GM12878 (cell line): ENCODE results near the gene TMEM223. TPM values are rescaled to one million over a fixed set of nuclear protein-coding genes. Genes with fewer than 3 reads are reported as not detected.

Experiments
- BACH1 ChIP-seq: fragments of 450-650 bp; IDR thresholded peaks from 2 replicates; pipeline ENCODE4 v1.6.1; 2017; ENCODE audit warnings: mild to moderate bottlenecking, borderline replicate concordance
- BMI1 ChIP-seq: fragments of 450-650 bp; IDR thresholded peaks from 2 replicates; pipeline ENCODE4 v1.6.1; 2016; ENCODE audit warnings: mild to moderate bottlenecking, moderate library complexity, borderline replicate concordance
- CBFB ChIP-seq: IDR thresholded peaks from 2 replicates; pipeline ENCODE4 v1.6.1; 2016; ENCODE audit warnings: antibody characterized with exemption, low read depth
- DPF2 ChIP-seq: fragments of 450-650 bp; IDR thresholded peaks from 2 replicates; pipeline ENCODE4 v1.6.1; 2017; ENCODE audit warnings: mild to moderate bottlenecking
- HDAC6 ChIP-seq: fragments of 200-600 bp; sonication (generic); IDR thresholded peaks from one replicate; pipeline ENCODE4 v1.8.0; 2017; ENCODE audit warnings: antibody characterized with exemption; ENCODE audit not compliant: unreplicated experiment
- IKZF1 ChIP-seq: fragments of 450-650 bp; conservative IDR thresholded peaks from 2 replicates; pipeline ENCODE4 v1.6.1; 2017; ENCODE audit warnings: antibody characterized with exemption, mild to moderate bottlenecking
- IKZF2 ChIP-seq, 2 experiments: fragments of 450-650 bp; IDR thresholded peaks; 2 replicates each; pipeline ENCODE4 v1.6.1; 2017; ENCODE audit warnings: mild to moderate bottlenecking in 2 of 2, moderate library complexity in 2 of 2
- MTA3 ChIP-seq: IDR thresholded peaks from 2 replicates; pipeline ENCODE4 v1.6.1; 2012; ENCODE audit warnings: low read length, inconsistent platforms, borderline replicate concordance
- NKRF ChIP-seq: fragments of 450-650 bp; conservative IDR thresholded peaks from 2 replicates; pipeline ENCODE4 v1.6.1; 2017; ENCODE audit warnings: mild to moderate bottlenecking, moderate library complexity
- NR2C1 ChIP-seq: fragments of 450-650 bp; IDR thresholded peaks from 2 replicates; pipeline ENCODE4 v1.6.1; 2017; ENCODE audit warnings: antibody characterized with exemption, mild to moderate bottlenecking, moderate library complexity
- REST ChIP-seq: IDR thresholded peaks from 2 replicates; pipeline ENCODE4 v1.6.1; 2012; ENCODE audit warnings: mild to moderate bottlenecking, low read depth, low read length
- SRF ChIP-seq, 2 experiments: IDR thresholded peaks; 2 replicates each; pipeline ENCODE4 v1.6.1; 2011; ENCODE audit warnings: low read depth in 2 of 2, low read length in 2 of 2, mild to moderate bottlenecking in 1 of 2, moderate library complexity in 1 of 2
- STAT3 ChIP-seq: IDR thresholded peaks from 2 replicates; pipeline ENCODE4 v1.6.1; 2011; ENCODE audit warnings: low read depth, low read length, improper control_type of control experiment
- TBL1XR1 ChIP-seq: IDR thresholded peaks from 2 replicates; pipeline ENCODE4 v1.6.1; 2012; ENCODE audit warnings: low read depth, low read length, improper control_type of control experiment
- WRNIP1 ChIP-seq: IDR thresholded peaks from 2 replicates; pipeline ENCODE4 v1.6.1; 2011; ENCODE audit warnings: low read depth, low read length, improper control_type of control experiment, borderline replicate concordance
- ZNF622 ChIP-seq: fragments of 450-650 bp; IDR thresholded peaks from 2 replicates; pipeline ENCODE4 v1.6.1; 2017; ENCODE audit warnings: mild to moderate bottlenecking, inconsistent platforms
- polyA plus RNA-seq, 11 experiments: library from polyadenylated mRNA; depleted of rRNA in 4 of 11; unstranded in 6 of 11; stranded (reverse) in 5 of 11; fragments of >200 nt; fragmentation: Nextera tagmentation in 4 of 11; fragmentation: Illumina TruSeq in 1 of 11; extraction: Ambion mirVana in 4 of 11; extraction: Trizol in 1 of 11; gene quantifications; 1 replicate in 1 of 11; 2 replicates in 10 of 11; pipeline versions ENCODE4 v1.2.1 to v1.2.3, GENCODE V29; 2011 to 2016; ENCODE audit warnings: inconsistent platforms in 2 of 11, missing spikeins in 2 of 11, low read depth in 1 of 11
- total RNA-seq, 4 experiments: library from RNA; depleted of rRNA in 3 of 4; stranded (reverse); fragments of >200 nt in 3 of 4; fragmentation: Illumina TruSeq in 1 of 4; extraction: Trizol in 1 of 4; gene quantifications; 2 replicates each; pipeline versions ENCODE4 v1.2.1 to v1.2.3, GENCODE V29; 2013 to 2021
- TF ChIP-seq, protein P1 (sequence below), 3 experiments: IDR thresholded peaks in 2 of 3; conservative IDR thresholded peaks in 1 of 3; 2 replicates each; pipeline ENCODE4 v1.5.1; 2011; ENCODE audit warnings: low read depth in 3 of 3, low read length in 3 of 3, mild to moderate bottlenecking in 3 of 3, control low read depth in 2 of 3, moderate library complexity in 2 of 3, inconsistent platforms in 1 of 3, mixed read lengths in 1 of 3; ENCODE audit not compliant: control insufficient read depth in 2 of 3, insufficient read depth in 1 of 3; ENCODE audit errors: extremely low read depth in 1 of 3
- TF ChIP-seq, protein P2 (sequence below): IDR thresholded peaks from 2 replicates; pipeline ENCODE4 v1.6.1; 2011; ENCODE audit warnings: mild to moderate bottlenecking, low read depth, low read length, moderate library complexity; ENCODE audit not compliant: insufficient replicate concordance
- TF ChIP-seq, protein P3 (sequence below): IDR thresholded peaks from 2 replicates; pipeline ENCODE4 v1.6.1; 2012; ENCODE audit warnings: low read depth, low read length, improper control_type of control experiment

Gene TMEM223
- total and polyA plus RNA-seq, 10 of the 15 experiments (the other 5 are each of a cell fraction or from before 2014, with no cell fraction given): 5.3 to 33.2 (median 14.0) TPM

- TF ChIP-seq, protein P1, sequence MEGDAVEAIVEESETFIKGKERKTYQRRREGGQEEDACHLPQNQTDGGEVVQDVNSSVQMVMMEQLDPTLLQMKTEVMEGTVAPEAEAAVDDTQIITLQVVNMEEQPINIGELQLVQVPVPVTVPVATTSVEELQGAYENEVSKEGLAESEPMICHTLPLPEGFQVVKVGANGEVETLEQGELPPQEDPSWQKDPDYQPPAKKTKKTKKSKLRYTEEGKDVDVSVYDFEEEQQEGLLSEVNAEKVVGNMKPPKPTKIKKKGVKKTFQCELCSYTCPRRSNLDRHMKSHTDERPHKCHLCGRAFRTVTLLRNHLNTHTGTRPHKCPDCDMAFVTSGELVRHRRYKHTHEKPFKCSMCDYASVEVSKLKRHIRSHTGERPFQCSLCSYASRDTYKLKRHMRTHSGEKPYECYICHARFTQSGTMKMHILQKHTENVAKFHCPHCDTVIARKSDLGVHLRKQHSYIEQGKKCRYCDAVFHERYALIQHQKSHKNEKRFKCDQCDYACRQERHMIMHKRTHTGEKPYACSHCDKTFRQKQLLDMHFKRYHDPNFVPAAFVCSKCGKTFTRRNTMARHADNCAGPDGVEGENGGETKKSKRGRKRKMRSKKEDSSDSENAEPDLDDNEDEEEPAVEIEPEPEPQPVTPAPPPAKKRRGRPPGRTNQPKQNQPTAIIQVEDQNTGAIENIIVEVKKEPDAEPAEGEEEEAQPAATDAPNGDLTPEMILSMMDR (IDR thresholded peaks at IDR 0.05 in 2 of 3, conservative IDR thresholded peaks at IDR 0.05 in 1 of 3; ENCODE audit: control insufficient read depth in 2 of 3, extremely low read depth in 1 of 3, insufficient read depth in 1 of 3, low read depth in 3 of 3, low read length in 3 of 3): no peak
- TF ChIP-seq CBFB (0 out of 2 replicates have a peak, but pooled peaks have one; percentile 59), NKRF (peak; percentile 99), HDAC6 (no peak), WRNIP1 (0 out of 2 replicates have a peak, but pooled peaks have one; percentile 7), NR2C1 (peak; percentile 44; the same call in 1 of the 2 replicates), ZNF622 (no peak), MTA3 (no peak), IKZF2 (IDR thresholded peaks at IDR 0.05) (peak; percentile 28 to 33; a peak in 2 of 4 replicates), IKZF1 (peak; percentile 82), STAT3 (peak; percentile 74; the same call in 1 of the 2 replicates), DPF2 (0 out of 2 replicates have a peak, but pooled peaks have one; percentile 46), BMI1 (no peak), TBL1XR1 (0 out of 2 replicates have a peak, but pooled peaks have one; percentile 7), BACH1 (peak; percentile 62), REST (no peak), SRF (IDR thresholded peaks at IDR 0.05; ENCODE audit: low read depth in 2 of 2, low read length in 2 of 2) (peak; percentile 44 to 94; a peak in 3 of 4 replicates)
- TF ChIP-seq, protein P2, sequence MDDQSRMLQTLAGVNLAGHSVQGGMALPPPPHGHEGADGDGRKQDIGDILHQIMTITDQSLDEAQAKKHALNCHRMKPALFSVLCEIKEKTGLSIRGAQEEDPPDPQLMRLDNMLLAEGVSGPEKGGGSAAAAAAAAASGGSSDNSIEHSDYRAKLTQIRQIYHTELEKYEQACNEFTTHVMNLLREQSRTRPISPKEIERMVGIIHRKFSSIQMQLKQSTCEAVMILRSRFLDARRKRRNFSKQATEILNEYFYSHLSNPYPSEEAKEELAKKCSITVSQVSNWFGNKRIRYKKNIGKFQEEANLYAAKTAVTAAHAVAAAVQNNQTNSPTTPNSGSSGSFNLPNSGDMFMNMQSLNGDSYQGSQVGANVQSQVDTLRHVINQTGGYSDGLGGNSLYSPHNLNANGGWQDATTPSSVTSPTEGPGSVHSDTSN: no peak
- TF ChIP-seq, protein P3, sequence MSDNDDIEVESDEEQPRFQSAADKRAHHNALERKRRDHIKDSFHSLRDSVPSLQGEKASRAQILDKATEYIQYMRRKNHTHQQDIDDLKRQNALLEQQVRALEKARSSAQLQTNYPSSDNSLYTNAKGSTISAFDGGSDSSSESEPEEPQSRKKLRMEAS: peak; percentile 99
These were observed 47.5 kb upstream of the TMEM223 start, which contains the start of gene WDR74 (continued) for GRCh38 chr11:62839050-62839945.
